ENCODE measurements around the gene VEPH1. TPM values are rescaled to one million over a fixed set of nuclear protein-coding genes. Genes with fewer than 3 reads are reported as not detected.

Gene VEPH1
- total and polyA plus RNA-seq, 4 donors, result 5.8 to 11.5 (median 8.4) TPM

DNA sequence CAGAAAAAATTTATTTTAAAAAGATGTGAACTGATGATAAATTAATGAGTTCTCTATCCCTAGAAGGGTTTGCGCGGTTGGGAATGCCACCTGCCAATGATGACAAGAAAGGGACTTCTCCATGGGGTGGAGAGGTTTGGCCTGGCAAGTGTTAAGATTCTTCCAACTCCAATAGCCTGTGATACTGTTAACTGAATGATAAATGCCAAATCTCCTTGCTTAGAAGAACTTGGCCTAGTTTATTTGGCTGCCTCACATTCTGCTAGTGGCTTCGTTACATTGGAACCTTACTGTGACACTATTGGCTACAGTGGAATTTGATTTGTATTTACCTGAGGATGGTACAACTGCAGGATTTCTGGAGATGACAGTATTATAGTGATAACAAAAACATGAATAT is 251.5 kb downstream of the VEPH1 start:
- Histone ChIP-seq H3K27me3 (ENCODE audit: control insufficient read depth, insufficient read depth, low read length) (no peaks in the 10 kb centered on the region), H3K4me3 (ENCODE audit: low read depth, low read length) (no peak overlapping the region), H3K9me3 (ENCODE audit: control insufficient read depth, insufficient read depth, low read length) (no peaks in the 10 kb centered on the region), H3K36me3 (ENCODE audit: control insufficient read depth, insufficient read depth, low read length) (no peaks in the 10 kb centered on the region), H3K4me1 (ENCODE audit: control insufficient read depth, insufficient read depth, low read length) (peaks cover 4% of the 10 kb centered on the region), H3K27ac (ENCODE audit: low read depth, low read length) (no peak overlapping the region)
- DNase-seq (ENCODE audit: low read depth in 4 of 6, low spot score in 6 of 6), result no peak
- WGBS (ENCODE audit: insufficient coverage), result 67% methylated on average over 1 of the region's 3 CpGs

DNA sequence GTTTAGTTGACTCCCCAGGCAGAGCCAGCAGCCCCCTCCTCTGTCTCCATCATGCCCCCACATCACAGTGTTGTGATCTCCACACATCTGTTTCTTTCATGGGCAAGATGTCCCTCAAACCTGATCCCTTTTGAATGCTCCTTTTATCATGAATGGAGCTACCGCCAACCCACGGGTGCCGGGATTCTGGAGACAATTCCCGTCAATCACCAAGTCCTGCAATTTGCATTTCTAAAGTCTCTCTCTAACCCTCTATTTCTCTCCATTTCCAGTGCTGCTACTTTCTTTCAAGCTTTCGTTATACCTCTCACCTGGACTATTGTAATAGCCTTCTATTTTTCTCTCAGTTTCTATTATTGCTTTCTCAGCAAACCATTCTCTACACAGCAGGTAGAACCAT is 253.6 kb downstream of the VEPH1 start:
- Histone ChIP-seq H3K36me3 (ENCODE audit: control insufficient read depth, insufficient read depth, low read length) (no peaks in the 10 kb centered on the region), H3K27me3 (ENCODE audit: control insufficient read depth, insufficient read depth, low read length) (no peaks in the 10 kb centered on the region), H3K4me1 (ENCODE audit: control insufficient read depth, insufficient read depth, low read length) (peaks cover 4% of the 10 kb centered on the region), H3K27ac (ENCODE audit: low read depth, low read length) (no peak overlapping the region), H3K9me3 (ENCODE audit: control insufficient read depth, insufficient read depth, low read length) (no peaks in the 10 kb centered on the region), H3K4me3 (ENCODE audit: low read depth, low read length) (no peak overlapping the region)
- WGBS (ENCODE audit: insufficient coverage), result 56% methylated on average over 5 of the region's 5 CpGs
- DNase-seq (ENCODE audit: low read depth in 4 of 6, low spot score in 6 of 6), result no peak

DNA sequence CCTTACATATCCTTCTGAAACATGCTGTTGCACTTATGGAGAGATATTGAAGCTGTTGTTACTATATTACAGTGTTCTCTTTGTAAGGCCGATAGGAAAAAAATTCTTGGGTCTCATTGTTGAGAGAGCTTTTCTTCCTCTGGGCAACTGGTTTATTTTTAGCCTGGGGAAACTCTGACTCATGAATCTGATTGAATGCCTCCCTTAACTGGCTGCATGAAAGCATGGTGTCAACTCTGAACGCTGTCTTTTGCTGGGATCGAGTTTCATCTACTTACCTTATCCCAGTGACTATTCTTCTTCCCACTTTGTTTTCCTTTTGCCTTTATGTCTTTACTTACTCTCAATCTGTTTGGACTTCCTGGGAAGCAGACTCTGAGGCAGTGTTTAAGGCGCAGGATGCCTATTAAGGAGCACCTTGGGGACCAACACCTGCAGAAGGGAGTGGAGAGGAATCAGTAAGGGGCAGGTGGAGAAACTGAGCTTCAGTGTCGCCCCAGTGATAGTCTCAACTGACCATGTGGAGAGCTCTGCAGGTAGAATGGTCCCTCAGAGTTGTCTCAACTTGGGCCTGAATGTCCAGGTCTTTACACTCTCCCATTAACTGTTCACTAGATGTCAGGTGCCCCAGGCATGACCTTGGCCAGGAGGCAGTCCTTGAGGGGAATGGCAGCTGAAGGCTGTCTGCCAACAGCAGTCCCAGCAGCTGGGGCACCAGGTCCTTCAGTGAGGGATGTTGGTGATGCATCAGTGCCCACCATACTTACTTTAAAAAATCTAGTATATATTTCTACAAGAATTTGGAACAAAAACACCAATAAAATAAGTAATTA is 254.4 kb downstream of the VEPH1 start:
- Histone ChIP-seq H3K4me3 (ENCODE audit: low read depth, low read length) (no peak overlapping the region), H3K9me3 (ENCODE audit: control insufficient read depth, insufficient read depth, low read length) (no peaks in the 10 kb centered on the region), H3K4me1 (ENCODE audit: control insufficient read depth, insufficient read depth, low read length) (peaks cover 4% of the 10 kb centered on the region), H3K27me3 (ENCODE audit: control insufficient read depth, insufficient read depth, low read length) (no peaks in the 10 kb centered on the region), H3K27ac (ENCODE audit: low read depth, low read length) (peak overlapping the region; percentile 74), H3K36me3 (ENCODE audit: control insufficient read depth, insufficient read depth, low read length) (no peaks in the 10 kb centered on the region)
- DNase-seq (ENCODE audit: low read depth in 4 of 6, low spot score in 6 of 6), result peak in 2 of 6 donors; percentile 3 to 67
- 65% methylated on average over 4 of the region's 5 CpGs for WGBS (ENCODE audit: insufficient coverage)

DNA sequence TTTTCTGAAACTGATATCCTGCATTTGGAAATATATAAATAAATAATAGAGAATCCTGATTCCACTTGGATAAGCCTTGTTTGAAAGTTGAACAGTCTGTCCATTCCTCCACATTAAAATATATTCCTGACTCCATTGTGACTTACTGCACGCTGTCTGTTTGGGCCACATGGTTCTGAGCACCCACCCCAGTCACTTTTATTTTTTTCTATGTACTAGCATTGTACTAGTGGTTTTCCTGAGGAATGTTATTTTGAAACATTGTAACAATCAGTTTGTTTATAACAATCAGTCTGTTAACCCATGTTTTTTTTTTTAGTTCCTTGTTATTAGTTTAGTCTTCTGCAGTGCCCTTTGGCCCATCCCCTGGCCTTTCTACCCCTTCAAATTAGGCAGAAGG is 255.8 kb downstream of the VEPH1 start:
- peak overlapping the region; percentile 12 for H3K27ac ChIP-seq (ENCODE audit: low read depth, low read length)
- no peak for DNase-seq (ENCODE audit: low read depth in 4 of 6, low spot score in 6 of 6)
- no peaks in the 10 kb centered on the region for H3K36me3 ChIP-seq (ENCODE audit: control insufficient read depth, insufficient read depth, low read length)
- WGBS (ENCODE audit: insufficient coverage), result no CpG with 5 or more reads among the region's 1 CpG
- H3K9me3 ChIP-seq (ENCODE audit: control insufficient read depth, insufficient read depth, low read length), result no peaks in the 10 kb centered on the region
- H3K4me1 ChIP-seq (ENCODE audit: control insufficient read depth, insufficient read depth, low read length), result peaks cover 4% of the 10 kb centered on the region
- H3K27me3 ChIP-seq (ENCODE audit: control insufficient read depth, insufficient read depth, low read length), result no peaks in the 10 kb centered on the region
- H3K4me3 ChIP-seq (ENCODE audit: low read depth, low read length), result no peak overlapping the region

DNA sequence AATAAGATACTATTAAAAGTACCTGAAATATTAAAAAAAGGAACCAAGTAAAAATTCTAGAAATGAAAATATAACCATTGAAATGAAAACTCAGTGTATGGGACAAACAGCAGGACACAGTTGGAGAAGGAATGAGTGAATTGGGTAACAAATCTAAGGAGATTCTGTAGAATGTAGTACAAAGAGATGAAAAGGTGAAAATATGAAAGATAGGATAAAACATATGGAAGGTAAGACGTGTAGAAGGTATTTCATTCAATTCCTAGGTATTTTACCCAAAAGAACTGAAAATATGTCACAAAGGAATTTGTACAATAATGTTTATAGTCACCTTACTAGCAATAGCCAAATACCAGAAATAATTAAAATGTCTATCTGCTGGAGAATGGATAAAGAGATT is 260.4 kb downstream of the VEPH1 start:
- no peak for DNase-seq (ENCODE audit: low read depth in 4 of 6, low spot score in 6 of 6)
- H3K9me3 ChIP-seq (ENCODE audit: control insufficient read depth, insufficient read depth, low read length), result no peaks in the 10 kb centered on the region

DNA sequence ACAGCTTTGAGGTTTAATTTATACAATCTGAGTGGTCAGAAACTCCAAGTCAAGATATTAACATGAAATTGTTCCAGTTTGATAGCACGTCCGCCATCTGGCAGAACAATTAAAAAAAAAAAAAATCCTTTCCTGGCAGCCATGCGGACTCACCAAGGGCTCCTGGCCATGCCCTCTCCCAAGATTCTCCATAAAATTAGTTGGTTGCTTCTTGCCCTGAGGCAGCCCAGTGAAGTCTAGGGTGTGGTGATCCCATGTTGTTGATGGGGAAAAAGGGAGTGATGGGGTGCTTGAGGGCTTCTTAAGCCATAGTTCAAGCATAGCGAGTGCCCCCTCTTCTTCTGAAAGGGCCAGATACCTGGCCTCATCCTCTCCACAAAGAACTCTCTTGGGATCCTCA is 261.6 kb downstream of the VEPH1 start:
- H3K4me1 ChIP-seq (ENCODE audit: control insufficient read depth, insufficient read depth, low read length), result no peaks in the 10 kb centered on the region
- no peaks in the 10 kb centered on the region for H3K9me3 ChIP-seq (ENCODE audit: control insufficient read depth, insufficient read depth, low read length)
- no peaks in the 10 kb centered on the region for H3K36me3 ChIP-seq (ENCODE audit: control insufficient read depth, insufficient read depth, low read length)
- no peak overlapping the region for H3K4me3 ChIP-seq (ENCODE audit: low read depth, low read length)
- H3K27ac ChIP-seq (ENCODE audit: low read depth, low read length), result no peak overlapping the region
- DNase-seq (ENCODE audit: low read depth in 4 of 6, low spot score in 6 of 6), result no peak
- no peaks in the 10 kb centered on the region for H3K27me3 ChIP-seq (ENCODE audit: control insufficient read depth, insufficient read depth, low read length)
- WGBS (ENCODE audit: insufficient coverage), result 100% methylated on average over 1 of the region's 4 CpGs

More for the DNA sequence above, 260.4 kb downstream of the VEPH1 start:
- Histone ChIP-seq H3K36me3 (ENCODE audit: control insufficient read depth, insufficient read depth, low read length) (no peaks in the 10 kb centered on the region), H3K27me3 (ENCODE audit: control insufficient read depth, insufficient read depth, low read length) (no peaks in the 10 kb centered on the region), H3K27ac (ENCODE audit: low read depth, low read length) (no peak overlapping the region), H3K4me1 (ENCODE audit: control insufficient read depth, insufficient read depth, low read length) (no peaks in the 10 kb centered on the region), H3K4me3 (ENCODE audit: low read depth, low read length) (no peak overlapping the region)
- WGBS (ENCODE audit: insufficient coverage), result no CpG with 5 or more reads among the region's 1 CpG

DNA sequence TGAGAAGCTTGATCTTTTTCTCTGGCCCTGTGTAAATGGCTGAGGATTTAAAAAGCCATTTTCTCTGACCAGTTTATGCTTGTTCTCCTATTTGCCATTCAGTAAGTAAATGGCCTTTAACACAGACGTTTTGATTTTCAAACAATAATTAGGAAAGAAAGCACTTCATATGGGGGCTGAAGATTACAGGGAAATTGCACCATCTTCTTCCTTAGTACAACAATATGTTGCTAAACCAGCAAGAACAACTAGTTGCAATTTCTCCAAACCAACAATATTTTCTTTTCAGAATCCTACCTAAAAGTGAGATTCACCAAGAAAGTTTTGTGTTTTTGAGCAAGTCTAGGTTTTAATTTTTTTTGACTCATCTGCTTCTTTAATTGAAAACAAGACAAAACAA is 262.8 kb downstream of the VEPH1 start:
- H3K27ac ChIP-seq (ENCODE audit: low read depth, low read length), result no peak overlapping the region
- H3K27me3 ChIP-seq (ENCODE audit: control insufficient read depth, insufficient read depth, low read length), result no peaks in the 10 kb centered on the region
- no peak for DNase-seq (ENCODE audit: low read depth in 4 of 6, low spot score in 6 of 6)
- no peaks in the 10 kb centered on the region for H3K4me1 ChIP-seq (ENCODE audit: control insufficient read depth, insufficient read depth, low read length)
- H3K4me3 ChIP-seq (ENCODE audit: low read depth, low read length), result no peak overlapping the region
- H3K9me3 ChIP-seq (ENCODE audit: control insufficient read depth, insufficient read depth, low read length), result no peaks in the 10 kb centered on the region
- no peaks in the 10 kb centered on the region for H3K36me3 ChIP-seq (ENCODE audit: control insufficient read depth, insufficient read depth, low read length)
- no CpG with 5 or more reads among the region's 1 CpG for WGBS (ENCODE audit: insufficient coverage)

DNA sequence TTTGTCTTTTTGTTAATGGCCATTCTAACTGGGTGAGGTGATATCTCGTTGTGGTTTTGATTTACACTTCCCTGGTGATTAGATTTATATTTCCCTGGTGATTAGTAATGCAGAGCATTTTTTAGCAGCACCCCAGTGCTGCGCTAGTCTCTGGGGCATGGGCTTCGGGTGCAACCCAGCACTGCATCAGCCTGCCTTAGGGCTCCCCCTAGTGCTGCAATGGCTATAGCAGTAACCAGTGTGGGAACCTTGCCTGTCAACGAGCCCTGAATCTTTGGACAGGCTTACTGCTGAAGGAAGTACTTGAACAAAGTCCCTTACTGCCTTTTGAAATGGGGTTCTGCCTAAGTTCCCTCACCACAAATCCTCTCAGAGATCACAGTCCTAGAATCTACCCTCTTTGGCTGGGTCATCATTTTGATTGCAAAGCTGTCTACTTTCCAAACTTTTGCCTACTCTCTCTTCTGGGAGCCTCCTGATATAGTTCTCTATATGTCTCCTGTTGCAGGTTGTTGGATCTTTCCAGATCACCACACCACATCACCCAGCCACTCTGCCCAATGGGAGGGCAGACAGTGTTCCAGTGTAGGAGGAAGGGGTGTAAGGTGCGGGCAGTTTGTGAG is 264.0 kb downstream of the VEPH1 start:
- Histone ChIP-seq H3K27me3 (ENCODE audit: control insufficient read depth, insufficient read depth, low read length) (no peaks in the 10 kb centered on the region), H3K9me3 (ENCODE audit: control insufficient read depth, insufficient read depth, low read length) (no peaks in the 10 kb centered on the region), H3K4me3 (ENCODE audit: low read depth, low read length) (no peak overlapping the region), H3K4me1 (ENCODE audit: control insufficient read depth, insufficient read depth, low read length) (no peaks in the 10 kb centered on the region), H3K36me3 (ENCODE audit: control insufficient read depth, insufficient read depth, low read length) (no peaks in the 10 kb centered on the region), H3K27ac (ENCODE audit: low read depth, low read length) (no peak overlapping the region)
- DNase-seq (ENCODE audit: low read depth in 4 of 6, low spot score in 6 of 6), result peak in 2 of 6 donors; percentile 22 to 51
- WGBS (ENCODE audit: insufficient coverage), result 38% methylated on average over 5 of the region's 5 CpGs

DNA sequence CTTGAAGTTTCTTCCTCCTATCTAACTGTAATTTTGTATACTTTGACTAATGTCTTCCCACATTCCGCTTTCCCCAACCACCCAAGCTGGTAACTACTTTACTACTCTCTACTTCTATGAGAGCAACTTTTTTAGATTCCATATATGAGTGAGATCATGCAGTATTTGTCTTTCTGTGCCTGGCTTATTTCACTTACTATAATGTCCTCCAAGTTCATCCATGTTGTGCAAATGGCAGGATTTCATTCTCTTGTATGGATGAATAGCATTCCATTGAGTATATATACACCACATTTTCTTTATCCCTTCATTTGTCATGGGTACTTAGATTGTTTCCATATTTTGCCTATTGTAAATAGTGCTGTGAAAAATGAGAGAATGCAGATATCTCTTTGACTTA is 264.8 kb downstream of the VEPH1 start:
- WGBS (ENCODE audit: insufficient coverage), result no CpG with 5 or more reads among the region's 1 CpG
- Histone ChIP-seq H3K4me3 (ENCODE audit: low read depth, low read length) (no peak overlapping the region), H3K9me3 (ENCODE audit: control insufficient read depth, insufficient read depth, low read length) (no peaks in the 10 kb centered on the region), H3K36me3 (ENCODE audit: control insufficient read depth, insufficient read depth, low read length) (no peaks in the 10 kb centered on the region), H3K4me1 (ENCODE audit: control insufficient read depth, insufficient read depth, low read length) (no peaks in the 10 kb centered on the region), H3K27ac (ENCODE audit: low read depth, low read length) (no peak overlapping the region), H3K27me3 (ENCODE audit: control insufficient read depth, insufficient read depth, low read length) (no peaks in the 10 kb centered on the region)
- no peak for DNase-seq (ENCODE audit: low read depth in 4 of 6, low spot score in 6 of 6)

DNA sequence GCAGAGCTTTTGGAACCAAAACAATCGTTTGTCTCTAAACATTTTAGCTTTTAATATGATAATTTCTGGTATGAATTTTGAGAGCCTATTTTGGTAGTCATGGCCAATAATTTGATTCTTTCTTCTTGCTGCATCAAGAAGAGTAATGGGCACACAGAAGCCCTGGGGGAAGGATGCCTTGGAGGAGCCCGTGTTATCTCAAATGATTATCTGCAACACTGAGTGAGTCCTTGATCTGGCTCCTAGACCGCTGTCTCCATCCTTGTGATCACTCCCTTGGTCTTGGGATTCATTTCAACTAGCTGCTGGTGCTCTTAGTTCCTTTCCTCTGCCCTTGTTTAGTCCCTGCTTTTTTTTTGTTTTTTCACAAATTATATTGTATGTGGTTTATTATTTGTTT is 265.3 kb downstream of the VEPH1 start:
- DNase-seq (ENCODE audit: low read depth in 4 of 6, low spot score in 6 of 6), result no peak
- Histone ChIP-seq H3K9me3 (ENCODE audit: control insufficient read depth, insufficient read depth, low read length) (no peaks in the 10 kb centered on the region), H3K4me3 (ENCODE audit: low read depth, low read length) (no peak overlapping the region), H3K36me3 (ENCODE audit: control insufficient read depth, insufficient read depth, low read length) (no peaks in the 10 kb centered on the region), H3K27ac (ENCODE audit: low read depth, low read length) (no peak overlapping the region), H3K4me1 (ENCODE audit: control insufficient read depth, insufficient read depth, low read length) (no peaks in the 10 kb centered on the region), H3K27me3 (ENCODE audit: control insufficient read depth, insufficient read depth, low read length) (no peaks in the 10 kb centered on the region)
- 79% methylated on average over 2 of the region's 3 CpGs for WGBS (ENCODE audit: insufficient coverage)
